Psoas muscle (tissue), 8 donors: Measurements from ENCODE around the gene COL1A1. TPM values are rescaled to one million over a fixed set of nuclear protein-coding genes. Genes with fewer than 3 reads are reported as not detected.

Experiments
- ATAC-seq, 4 donors: fragments of 200-7000 bp; cut with Tn5 transposase; one replicate each; pipeline ENCODE4 v1.9.1; 2020; ENCODE audit warnings: moderate library complexity in 3 of 4, mild to moderate bottlenecking in 2 of 4
- DNase-seq, 2 donors: peaks; one replicate each; pipeline ENCODE4 v3.0.0-alpha.2; 2020
- H3K27ac ChIP-seq: fragments of 200-600 bp; one replicate; pipeline ENCODE4 v1.8.0; 2022
- H3K27me3 ChIP-seq, 3 donors: fragments of 200-600 bp in 1 of 3; one replicate each; pipeline versions ENCODE4 v1.6.1 to v1.8.0; 2013 to 2022; ENCODE audit warnings: low read length in 2 of 3, mild to moderate bottlenecking in 2 of 3, moderate library complexity in 1 of 3; ENCODE audit not compliant: insufficient read depth in 3 of 3
- H3K36me3 ChIP-seq, 2 donors: fragments of 200-600 bp in 1 of 2; one replicate each; pipeline versions ENCODE4 v1.6.1 to v1.8.0; 2013 to 2022; ENCODE audit warnings: low read depth in 1 of 2, mild to moderate bottlenecking in 1 of 2, moderate library complexity in 1 of 2; ENCODE audit not compliant: insufficient read depth in 1 of 2
- H3K4me1 ChIP-seq: fragments of 200-600 bp; one replicate; pipeline ENCODE4 v1.8.0; 2022
- H3K4me3 ChIP-seq: fragments of 200-600 bp; one replicate; pipeline ENCODE4 v1.8.0; 2022; ENCODE audit warnings: mild to moderate bottlenecking
- H3K9me3 ChIP-seq: fragments of 200-600 bp; one replicate; pipeline ENCODE4 v1.8.0; 2022
- WGBS, 3 donors: extraction: QIAGEN DNeasy Blood & Tissue Kit; methylation state at CpG; one replicate each; pipeline versions ENCODE4 v1.1.6 to v1.1.7; 2013; 5-methylcytosine and 5-hydroxymethylcytosine counted together
- intact Hi-C, 2 donors: fragments of 100-400 bp; cut with DNase I; formaldehyde crosslinking; loops; one replicate each; pipeline versions ENCODE4 v1.11.0 to v1.14.2; 2022
- polyA plus RNA-seq, 3 donors: library from polyadenylated mRNA; stranded (reverse); fragments of 200-250 nt; gene quantifications; one replicate each; pipeline ENCODE4 v1.2.3, GENCODE V29; 2013
- total RNA-seq, 4 donors: library from RNA; stranded (reverse); fragmentation: NEBNext Ultra II Directional in 2 of 4; extraction: Animal tissue kit (Norgen Biotek cat#: 25700) in 2 of 4; gene quantifications; one replicate each; pipeline versions ENCODE4 v1.2.1 to v1.2.4, GENCODE V29; 2021 to 2023
- TF ChIP-seq, protein P1 (sequence below): fragments of 200-600 bp; IDR thresholded peaks from one replicate; pipeline ENCODE4 v1.8.0; 2022; ENCODE audit warnings: antibody characterized with exemption
- donor health status: healthy with polysubstance abuse.
- donor health status: DM: no; HTN: no; CAD: no; lungs with moderate emphysema.
- donor health status: Bipolar disorder and iron deficiency.
- donor health status: healthy.
- donor health status: DM: yes; HTN: yes; CAD: no.
- donor health status: DM: no; HTN: no; CAD: no.
- donor health status: DM: no; HTN: no; CAD: no.
- donor health status: DM: yes; HTN: yes; CAD: no.

COL1A1 gene
- total and polyA plus RNA-seq, 7 donors: 2.3 to 46.6 (median 10.2) TPM

DNA sequence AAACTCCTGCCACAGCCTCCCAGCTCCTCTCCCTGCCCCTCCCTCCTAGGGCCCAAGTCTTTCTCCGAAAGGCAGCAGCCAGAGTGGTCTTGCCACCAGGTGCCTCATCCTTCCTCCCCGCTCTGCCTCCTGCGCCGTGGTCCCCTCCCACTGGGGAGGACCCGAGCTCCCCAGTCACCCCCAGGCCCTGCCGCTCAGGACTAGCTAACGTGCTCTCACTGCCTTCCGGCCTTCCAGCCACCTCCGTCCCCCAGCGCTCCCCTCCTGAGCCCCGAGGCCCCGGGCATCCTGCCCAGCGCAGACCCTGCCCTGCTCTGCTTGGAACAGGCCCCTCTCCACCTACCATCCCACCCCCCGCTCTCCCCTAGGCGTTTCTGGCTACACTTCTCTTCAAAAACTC is 19.4 kb upstream of the COL1A1 start:
- DNase-seq (no peak), ATAC-seq (peak in 1 of 4 donors; percentile 22)
- no peaks in the 10 kb centered on the region for H3K9me3 ChIP-seq
- intact Hi-C loops: no loop called here
- peaks cover 6% of the 10 kb centered on the region for H3K4me1 ChIP-seq
- WGBS, 3 donors: 78 to 86% (median 83%) methylated on average over 15 of the region's 15 CpGs
- H3K36me3 ChIP-seq: no peaks in the 10 kb centered on the region
- TF ChIP-seq, protein P1, sequence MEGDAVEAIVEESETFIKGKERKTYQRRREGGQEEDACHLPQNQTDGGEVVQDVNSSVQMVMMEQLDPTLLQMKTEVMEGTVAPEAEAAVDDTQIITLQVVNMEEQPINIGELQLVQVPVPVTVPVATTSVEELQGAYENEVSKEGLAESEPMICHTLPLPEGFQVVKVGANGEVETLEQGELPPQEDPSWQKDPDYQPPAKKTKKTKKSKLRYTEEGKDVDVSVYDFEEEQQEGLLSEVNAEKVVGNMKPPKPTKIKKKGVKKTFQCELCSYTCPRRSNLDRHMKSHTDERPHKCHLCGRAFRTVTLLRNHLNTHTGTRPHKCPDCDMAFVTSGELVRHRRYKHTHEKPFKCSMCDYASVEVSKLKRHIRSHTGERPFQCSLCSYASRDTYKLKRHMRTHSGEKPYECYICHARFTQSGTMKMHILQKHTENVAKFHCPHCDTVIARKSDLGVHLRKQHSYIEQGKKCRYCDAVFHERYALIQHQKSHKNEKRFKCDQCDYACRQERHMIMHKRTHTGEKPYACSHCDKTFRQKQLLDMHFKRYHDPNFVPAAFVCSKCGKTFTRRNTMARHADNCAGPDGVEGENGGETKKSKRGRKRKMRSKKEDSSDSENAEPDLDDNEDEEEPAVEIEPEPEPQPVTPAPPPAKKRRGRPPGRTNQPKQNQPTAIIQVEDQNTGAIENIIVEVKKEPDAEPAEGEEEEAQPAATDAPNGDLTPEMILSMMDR: no peak
- H3K4me3 ChIP-seq: no peak overlapping the region
- no peaks in the 10 kb centered on the region for H3K27me3 ChIP-seq
- H3K27ac ChIP-seq: no peak overlapping the region

DNA sequence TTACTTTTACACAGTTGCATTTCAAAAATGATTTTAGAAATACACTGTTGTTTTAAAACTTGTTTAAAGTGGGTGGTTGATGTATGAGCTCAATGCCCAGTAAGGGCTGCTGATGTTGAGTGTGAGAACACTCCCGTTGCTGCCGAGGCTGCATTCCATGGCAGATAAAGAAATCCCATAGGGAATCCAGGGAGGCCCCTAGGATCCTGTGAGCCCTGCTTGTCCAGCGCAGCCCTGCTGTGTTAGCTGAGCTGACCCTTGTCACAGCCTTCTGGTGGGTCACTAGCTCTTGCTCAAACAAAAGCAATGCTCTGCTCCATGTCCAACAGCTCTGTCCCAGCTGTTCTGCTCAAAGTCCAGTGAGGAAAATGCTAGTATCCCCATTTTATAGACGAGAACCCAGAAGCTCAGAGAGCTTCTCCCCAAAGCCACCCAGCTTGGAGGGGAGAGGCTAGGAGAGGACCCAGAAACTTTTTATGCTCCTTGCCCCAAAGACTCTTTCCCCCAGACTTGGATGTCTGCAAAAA is 18.6 kb upstream of the COL1A1 start:
- H3K27me3 ChIP-seq: no peaks in the 10 kb centered on the region
- no peak overlapping the region for H3K27ac ChIP-seq
- no peaks in the 10 kb centered on the region for H3K36me3 ChIP-seq
- TF ChIP-seq, protein P1: no peak
- intact Hi-C loops: no loop called here
- H3K4me3 ChIP-seq: no peak overlapping the region
- H3K4me1 ChIP-seq: peaks cover 6% of the 10 kb centered on the region
- DNase-seq (no peak), ATAC-seq (no peak)
- WGBS, 3 donors: 59 to 70% (median 61%) methylated on average over 4 of the region's 4 CpGs
- H3K9me3 ChIP-seq: no peaks in the 10 kb centered on the region

DNA sequence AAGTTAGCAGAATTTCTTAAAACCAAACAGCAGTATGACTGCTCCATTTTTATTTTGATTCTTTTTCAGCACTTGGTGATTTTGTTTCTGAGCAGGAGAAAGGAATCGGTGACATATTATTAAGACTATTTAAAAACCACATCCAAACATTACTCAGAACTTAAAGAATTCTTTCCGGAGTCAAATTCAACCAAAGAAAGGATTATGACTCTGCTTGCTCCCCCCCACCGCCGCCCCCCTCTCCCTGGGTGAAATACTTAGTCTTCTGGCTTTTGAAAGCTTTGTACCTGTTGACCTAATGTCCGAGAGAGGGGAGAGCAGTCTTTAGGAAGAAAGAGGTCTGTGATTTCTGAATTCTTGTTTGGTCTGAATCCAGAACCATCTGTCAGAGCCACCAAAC is 17.9 kb upstream of the COL1A1 start:
- intact Hi-C loops: no loop called here
- Histone ChIP-seq H3K27ac (peak overlapping the region; percentile 26), H3K4me1 (peaks cover 6% of the 10 kb centered on the region), H3K4me3 (no peak overlapping the region), H3K9me3 (no peaks in the 10 kb centered on the region), H3K36me3 (no peaks in the 10 kb centered on the region), H3K27me3 (no peaks in the 10 kb centered on the region)
- 61 to 68% (median 68%) methylated on average over 5 of the region's 5 CpGs for WGBS, 3 donors
- ATAC-seq (no peak), DNase-seq (no peak)
- TF ChIP-seq, protein P1: no peak

DNA sequence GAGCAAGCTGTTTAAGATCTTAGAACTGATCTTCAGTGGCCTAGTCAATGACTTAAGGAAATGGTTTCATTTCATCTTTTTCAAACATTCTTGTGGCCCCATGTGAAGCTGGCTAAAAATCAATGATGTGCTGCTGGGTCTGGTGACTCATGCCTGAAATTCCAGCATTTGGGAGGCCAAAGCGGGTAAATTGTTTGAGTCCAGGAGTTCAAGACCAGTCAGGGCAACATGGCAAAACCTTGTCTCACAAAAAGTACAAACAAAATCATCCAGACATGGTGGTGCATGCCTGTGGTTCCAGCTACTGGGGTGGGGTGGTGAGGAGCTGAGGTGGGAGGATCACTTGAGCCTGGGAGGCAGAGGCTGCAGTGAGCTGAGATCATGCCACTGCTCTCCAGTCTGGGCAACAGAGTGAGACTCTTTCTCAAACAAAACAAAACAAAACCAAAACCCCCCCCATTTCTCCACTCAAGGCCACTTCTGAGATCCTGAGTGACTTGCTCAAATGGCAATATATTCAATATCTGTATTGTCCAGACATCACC is 17.4 kb upstream of the COL1A1 start:
- WGBS, 3 donors: 59 to 74% (median 62%) methylated on average over 1 of the region's 1 CpG
- TF ChIP-seq, protein P1: no peak
- Histone ChIP-seq H3K36me3 (no peaks in the 10 kb centered on the region), H3K4me1 (peaks cover 6% of the 10 kb centered on the region), H3K4me3 (no peak overlapping the region), H3K27ac (peak overlapping the region; percentile 26), H3K9me3 (no peaks in the 10 kb centered on the region), H3K27me3 (no peaks in the 10 kb centered on the region)
- DNase-seq: no peak
- intact Hi-C loops: no loop called here
- ATAC-seq: no peak
